GM12874 (cell line): ENCODE data around the gene RIOX2.

ENCODE experiments used
- CTCF ChIP-seq: IDR thresholded peaks from 2 replicates; pipeline ENCODE4 v1.5.1; 2011; ENCODE audit warnings: low read depth, mild to moderate bottlenecking, control low read depth, low read length, moderate library complexity; ENCODE audit not compliant: insufficient read depth

The RIOX2 gene

GRCh38 chr3:97987306-97987705 is 15.1 kb upstream of the RIOX2 start:
- no peak for TF ChIP-seq CTCF

- TF ChIP-seq CTCF: no peak
Measured at GRCh38 chr3:97983933-97984491, 11.8 kb upstream of the RIOX2 start.

GRCh38 chr3:97981886-97982285 is 9.7 kb upstream of the RIOX2 start:
- TF ChIP-seq CTCF: no peak

- TF ChIP-seq CTCF: no peak
Measured at GRCh38 chr3:97979610-97980009, 7.4 kb upstream of the RIOX2 start.

- no peak for TF ChIP-seq CTCF
Measured at GRCh38 chr3:97975466-97975865, 3.2 kb upstream of the RIOX2 start.

GRCh38 chr3:97974996-97975395 is 2.8 kb upstream of the RIOX2 start:
- TF ChIP-seq CTCF: no peak

GRCh38 chr3:97972976-97973375 is 745 bp upstream of the RIOX2 start:
- no peak for TF ChIP-seq CTCF

GRCh38 chr3:97970956-97971620 is 1.1 kb downstream of the RIOX2 start:
- no peak for TF ChIP-seq CTCF
